Panc1 (cell line): Measurements from ENCODE around the gene PLCH2.

ENCODE experiments used
- CTCF ChIP-seq: fragments of 450-650 bp; IDR thresholded peaks from 2 replicates; pipeline ENCODE4 v1.5.1; 2017; ENCODE audit warnings: mild to moderate bottlenecking
- POLR2AphosphoS5 ChIP-seq: IDR thresholded peaks from 2 replicates; pipeline ENCODE4 v1.6.1; 2012; ENCODE audit warnings: mild to moderate bottlenecking, low read depth, low read length, moderate library complexity
- REST ChIP-seq, 2 experiments: IDR thresholded peaks; 2 replicates each; pipeline ENCODE4 v1.6.1; 2011 to 2012; ENCODE audit warnings: low read depth in 2 of 2, control low read depth in 1 of 2, low read length in 1 of 2, mild to moderate bottlenecking in 1 of 2, moderate library complexity in 1 of 2; ENCODE audit not compliant: insufficient read depth in 1 of 2
- SIN3A ChIP-seq: IDR thresholded peaks from 2 replicates; pipeline ENCODE4 v1.6.1; 2012; ENCODE audit warnings: low read depth, mild to moderate bottlenecking, low read length, moderate library complexity, borderline replicate concordance; ENCODE audit not compliant: insufficient read depth

DNA sequence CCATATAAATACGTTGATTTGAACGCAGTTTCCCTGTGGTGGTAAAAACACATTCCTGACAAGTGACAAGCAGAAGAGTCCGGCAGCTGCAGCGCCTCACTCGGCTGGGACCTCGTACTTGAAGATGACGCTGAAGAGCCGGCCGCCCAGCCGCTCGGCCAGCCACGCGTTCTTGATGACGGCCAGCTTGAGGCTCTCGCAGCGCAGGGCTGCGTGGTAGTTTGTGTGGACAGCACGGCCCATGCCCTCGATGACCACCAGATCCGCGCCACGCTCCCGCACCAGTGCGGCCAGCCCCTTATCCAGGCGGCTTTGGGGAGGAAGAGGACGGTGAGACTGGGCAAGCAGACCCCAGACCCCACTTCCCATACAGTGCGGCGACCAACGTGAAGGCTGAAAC lies 32.7 kb downstream of the PLCH2 start:
- TF ChIP-seq CTCF = no peak
- no peak for TF ChIP-seq POLR2AphosphoS5
- TF ChIP-seq REST (IDR thresholded peaks at IDR 0.05; ENCODE audit: insufficient read depth in 1 of 2, low read depth in 2 of 2, low read length in 1 of 2) = 0 out of 4 replicates have a peak, but pooled peaks of 1 of the 2 experiments have one; percentile 12
- no peak for TF ChIP-seq SIN3A
